Caco-2 (cell line): ENCODE results near the gene NUP88. TPM values are rescaled to one million over a fixed set of nuclear protein-coding genes. Genes with fewer than 3 reads are reported as not detected.

Experiments used
- BruUV-seq: library from RNA; stranded (reverse); fragments of 400-500 nt; replicated peaks from 2 replicates; lab custom pipeline; 2021; lab: Mats Ljungman, UMichigan
- CTCF ChIA-PET: fragments of 300-600 bp; sonication (Branson Sonifier 250); formaldehyde crosslinking; loops from one replicate; lab custom pipeline; 2022; ENCODE audit warnings: antibody characterized with exemption; lab: Charles Lee
- POLR2A ChIA-PET: fragments of 300-600 bp; sonication (Branson Sonifier 250); formaldehyde crosslinking; loops from one replicate; lab custom pipeline; 2022; ENCODE audit warnings: antibody characterized with exemption; lab: Charles Lee
- DNase-seq, 2 experiments: peaks; one replicate each; pipeline versions ENCODE4 v3.0.0 to v3.0.0-alpha.2; 2020 to 2022
- H3K27me3 ChIP-seq: replicated peaks from 2 replicates; pipeline ENCODE4 v1.6.0; 2011; ENCODE audit warnings: low read length; ENCODE audit not compliant: control insufficient read depth, insufficient read depth
- H3K36me3 ChIP-seq: 2 replicates; pipeline ENCODE4 v1.5.1; 2011; ENCODE audit warnings: low read length; ENCODE audit not compliant: control insufficient read depth, insufficient read depth
- H3K4me1 ChIP-seq: fragments of 250-450 bp; sonication (Bioruptor Pico); 2 replicates; pipeline ENCODE4 v1.5.1; 2020; ENCODE audit warnings: mild to moderate bottlenecking
- H3K4me3 ChIP-seq: 2 replicates; pipeline ENCODE4 v1.5.1; 2011; ENCODE audit warnings: low read depth, mild to moderate bottlenecking, control low read depth, low read length
- H3K9me3 ChIP-seq: fragments of 250-450 bp; sonication (Bioruptor Pico); 2 replicates; pipeline ENCODE4 v1.5.1; 2020; ENCODE audit warnings: mild to moderate bottlenecking, moderate library complexity
- H3K27ac Mint-ChIP-seq: one replicate; pipeline ENCODE4 v1.8.0; 2022; ENCODE audit warnings: mixed read lengths; ENCODE audit not compliant: unreplicated experiment
- H3K27me3 Mint-ChIP-seq: one replicate; pipeline ENCODE4 v1.8.0; 2022; ENCODE audit warnings: mixed read lengths; ENCODE audit not compliant: insufficient read depth, unreplicated experiment
- H3K36me3 Mint-ChIP-seq: one replicate; pipeline ENCODE4 v1.8.0; 2022; ENCODE audit warnings: mild to moderate bottlenecking, mixed read lengths; ENCODE audit not compliant: insufficient read depth, unreplicated experiment
- H3K4me1 Mint-ChIP-seq: one replicate; pipeline ENCODE4 v1.8.0; 2022; ENCODE audit warnings: low read depth, mixed read lengths; ENCODE audit not compliant: unreplicated experiment
- H3K4me3 Mint-ChIP-seq: one replicate; pipeline ENCODE4 v1.8.0; 2022; ENCODE audit warnings: mild to moderate bottlenecking, moderate library complexity, mixed read lengths; ENCODE audit not compliant: unreplicated experiment
- H3K9me3 Mint-ChIP-seq: one replicate; pipeline ENCODE4 v1.8.0; 2022; ENCODE audit warnings: mixed read lengths; ENCODE audit not compliant: unreplicated experiment
- CTCF ChIP-seq, 2 experiments: fragments of 200-600 bp in 1 of 2; IDR thresholded peaks; 1 replicate in 1 of 2; 2 replicates in 1 of 2; pipeline versions ENCODE4 v1.5.1 to v1.8.0; 2011 to 2022; ENCODE audit warnings: antibody characterized with exemption in 1 of 2, control low read depth in 1 of 2, inconsistent platforms in 1 of 2, low read depth in 1 of 2, low read length in 1 of 2, mild to moderate bottlenecking in 1 of 2, moderate library complexity in 1 of 2; ENCODE audit not compliant: insufficient read depth in 1 of 2, severe bottlenecking in 1 of 2, unreplicated experiment in 1 of 2
- intact Hi-C: fragments of 100-400 bp; cut with micrococcal nuclease; formaldehyde crosslinking; loops from one replicate; pipeline ENCODE4 v1.10.0; 2022; ENCODE audit not compliant: unreplicated experiment
- total RNA-seq: library from RNA; stranded (reverse); gene quantifications from 2 replicates; pipeline ENCODE4 v1.2.3, GENCODE V29; 2022

The NUP88 gene
- total RNA-seq, 1 experiment from 2014 or later: 52.3 TPM

- no peak overlapping the region for H3K4me3 Mint-ChIP-seq
- Histone ChIP-seq H3K36me3 (no peaks in the 10 kb centered on the region; the same call in 1 of the 2 replicates), H3K27me3 (no peaks in the 10 kb centered on the region), H3K4me3 (no peak overlapping the region), H3K4me1 (no peaks in the 10 kb centered on the region), H3K9me3 (no peaks in the 10 kb centered on the region)
- no peaks in the 10 kb centered on the region for H3K4me1 Mint-ChIP-seq
- no peak for DNase-seq
- intact Hi-C loops: no loop called here
- CTCF ChIA-PET: no interaction called here
- no peaks in the 10 kb centered on the region for H3K27me3 Mint-ChIP-seq
- POLR2A ChIA-PET: no interaction called here
- TF ChIP-seq CTCF (IDR thresholded peaks at IDR 0.05; ENCODE audit: insufficient read depth in 1 of 2, low read depth in 1 of 2, low read length in 1 of 2, severe bottlenecking in 1 of 2, unreplicated experiment in 1 of 2): no peak
- peaks cover 70% of the 10 kb centered on the region for H3K36me3 Mint-ChIP-seq
- peak overlapping the region; percentile 24 for H3K27ac Mint-ChIP-seq
- no TSS peak for BruUV-seq
- no peaks in the 10 kb centered on the region for H3K9me3 Mint-ChIP-seq
Observed at GRCh38 chr17:5378566-5379207, 40.8 kb downstream of the NUP88 start.

- H3K9me3 Mint-ChIP-seq: no peaks in the 10 kb centered on the region
- Histone ChIP-seq H3K36me3 (no peaks in the 10 kb centered on the region), H3K4me3 (no peak overlapping the region), H3K4me1 (no peaks in the 10 kb centered on the region), H3K9me3 (no peaks in the 10 kb centered on the region), H3K27me3 (no peaks in the 10 kb centered on the region)
- no TSS peak for BruUV-seq
- CTCF ChIA-PET: no interaction called here
- H3K4me1 Mint-ChIP-seq: no peaks in the 10 kb centered on the region
- intact Hi-C loops: no loop called here
- H3K36me3 Mint-ChIP-seq: peaks cover 34% of the 10 kb centered on the region
- no peak for TF ChIP-seq CTCF (IDR thresholded peaks at IDR 0.05; ENCODE audit: insufficient read depth in 1 of 2, low read depth in 1 of 2, low read length in 1 of 2, severe bottlenecking in 1 of 2, unreplicated experiment in 1 of 2)
- no peak overlapping the region for H3K4me3 Mint-ChIP-seq
- H3K27ac Mint-ChIP-seq: no peak overlapping the region
- POLR2A ChIA-PET: no interaction called here
- no peaks in the 10 kb centered on the region for H3K27me3 Mint-ChIP-seq
- no peak for DNase-seq
Observed at GRCh38 chr17:5373112-5373511, 46.4 kb downstream of the NUP88 start.

- POLR2A ChIA-PET: no interaction called here
Observed at GRCh38 chr17:5370411-5370810, 49.1 kb downstream of the NUP88 start.

More at GRCh38 chr17:5370411-5370810, 49.1 kb downstream of the NUP88 start:
- Histone ChIP-seq H3K36me3 (no peaks in the 10 kb centered on the region), H3K4me3 (no peak overlapping the region), H3K27me3 (no peaks in the 10 kb centered on the region), H3K4me1 (no peaks in the 10 kb centered on the region), H3K9me3 (no peaks in the 10 kb centered on the region)
- H3K36me3 Mint-ChIP-seq: peaks cover 24% of the 10 kb centered on the region
- no peaks in the 10 kb centered on the region for H3K27me3 Mint-ChIP-seq
- intact Hi-C loops: no loop called here
- no peaks in the 10 kb centered on the region for H3K9me3 Mint-ChIP-seq
- no peak for TF ChIP-seq CTCF (IDR thresholded peaks at IDR 0.05; ENCODE audit: insufficient read depth in 1 of 2, low read depth in 1 of 2, low read length in 1 of 2, severe bottlenecking in 1 of 2, unreplicated experiment in 1 of 2)
- CTCF ChIA-PET: no interaction called here
- H3K4me1 Mint-ChIP-seq: no peaks in the 10 kb centered on the region
- no peak overlapping the region for H3K27ac Mint-ChIP-seq
- DNase-seq: no peak
- H3K4me3 Mint-ChIP-seq: no peak overlapping the region
- no TSS peak for BruUV-seq
